Stimulated activated CD4-positive, alpha-beta T cell treated with anti-CD3 and anti-CD28 coated beads, Interleukin-4, amount 100 ng/mL, for 48 hours (primary cell): Measurements from ENCODE around the gene APOC3.
A peak's percentile ranks its signal among the peaks of the same experiment; 100 is the strongest.

Experiments used
- DNase-seq, 2 donors: peaks; one replicate each; pipeline ENCODE4 v3.0.0-alpha.2; 2020; ENCODE audit warnings: low read depth in 2 of 2

APOC3 gene

GRCh38 chr11:116849060-116849459 lies 19.4 kb downstream of the APOC3 start:
- DNase-seq, result no peak

GRCh38 chr11:116849486-116849885 lies 19.8 kb downstream of the APOC3 start:
- DNase-seq, result no peak

- DNase-seq, result no peak
Measured at GRCh38 chr11:116851626-116852025, 21.9 kb downstream of the APOC3 start.

GRCh38 chr11:116852261-116853031 lies 22.7 kb downstream of the APOC3 start:
- no peak for DNase-seq

- peak in 1 of 2 donors; percentile 57 for DNase-seq
Measured at GRCh38 chr11:116853461-116854073, 23.9 kb downstream of the APOC3 start.

- DNase-seq, result no peak
Measured at GRCh38 chr11:116855413-116855812, 25.7 kb downstream of the APOC3 start.

- no peak for DNase-seq
Measured at GRCh38 chr11:116856423-116856822, 26.7 kb downstream of the APOC3 start.

- no peak for DNase-seq
Measured at GRCh38 chr11:116857316-116857715, 27.6 kb downstream of the APOC3 start.

- no peak for DNase-seq
Measured at GRCh38 chr11:116857936-116858335, 28.2 kb downstream of the APOC3 start.

- DNase-seq, result no peak
Measured at GRCh38 chr11:116859175-116859574, 29.5 kb downstream of the APOC3 start.

- no peak for DNase-seq
Measured at GRCh38 chr11:116860303-116860702, 30.6 kb downstream of the APOC3 start.

GRCh38 chr11:116861539-116861938 lies 31.8 kb downstream of the APOC3 start:
- DNase-seq, result no peak

- DNase-seq, result no peak
Measured at GRCh38 chr11:116862185-116862584, 32.5 kb downstream of the APOC3 start.

GRCh38 chr11:116862951-116863350 lies 33.2 kb downstream of the APOC3 start:
- no peak for DNase-seq

- DNase-seq, result no peak
Measured at GRCh38 chr11:116864531-116864930, 34.8 kb downstream of the APOC3 start.

- no peak for DNase-seq
Measured at GRCh38 chr11:116865696-116866095, 36.0 kb downstream of the APOC3 start.

GRCh38 chr11:116866804-116867455 lies 37.2 kb downstream of the APOC3 start:
- no peak for DNase-seq

GRCh38 chr11:116867619-116868018 lies 37.9 kb downstream of the APOC3 start:
- DNase-seq, result no peak

- DNase-seq, result no peak
Measured at GRCh38 chr11:116868066-116868465, 38.4 kb downstream of the APOC3 start.

GRCh38 chr11:116869610-116870009 lies 39.9 kb downstream of the APOC3 start:
- no peak for DNase-seq

GRCh38 chr11:116870054-116870453 lies 40.3 kb downstream of the APOC3 start:
- DNase-seq, result no peak

GRCh38 chr11:116871248-116871647 lies 41.5 kb downstream of the APOC3 start:
- no peak for DNase-seq

GRCh38 chr11:116873381-116873780 lies 43.7 kb downstream of the APOC3 start:
- DNase-seq, result no peak
